A673 (cell line): ENCODE results near the gene C6orf15. TPM values are rescaled to one million over a fixed set of nuclear protein-coding genes. Genes with fewer than 3 reads are reported as not detected.
A peak's percentile ranks its signal among the peaks of the same experiment; 100 is the strongest.

Experiments used
- Bru-seq: library from RNA; stranded (reverse); fragments of 400-500 nt; gene quantifications from one replicate; lab custom pipeline; 2021; lab: Mats Ljungman, UMichigan
- BruChase-seq, 2 experiments: library from RNA; stranded (reverse); fragments of 400-500 nt; gene quantifications; one replicate each; lab custom pipeline; 2021; lab: Mats Ljungman, UMichigan
- BruUV-seq: library from RNA; stranded (reverse); fragments of 400-500 nt; replicated peaks from 2 replicates; lab custom pipeline; 2021; lab: Mats Ljungman, UMichigan
- CTCF ChIA-PET: fragments of 300-600 bp; sonication (Branson Sonifier 250); formaldehyde crosslinking; loops from one replicate; lab custom pipeline; 2022; ENCODE audit warnings: antibody characterized with exemption; lab: Charles Lee
- POLR2A ChIA-PET: fragments of 300-600 bp; sonication (Branson Sonifier 250); formaldehyde crosslinking; loops from one replicate; lab custom pipeline; 2022; ENCODE audit warnings: antibody characterized with exemption; ENCODE audit not compliant: low non-redundant PET; lab: Charles Lee
- DNase-seq: peaks from one replicate; pipeline ENCODE4 v3.0.0-alpha.2; 2015; ENCODE audit warnings: low spot score
- H3K27ac ChIP-seq: fragments of 200-600 bp; sonication (generic); 2 replicates; pipeline ENCODE4 v1.5.1; 2016; ENCODE audit warnings: mixed run types, low read depth, mild to moderate bottlenecking, mixed read lengths, antibody characterized with exemption, low read length; ENCODE audit not compliant: poor library complexity, severe bottlenecking
- H3K27me3 ChIP-seq: fragments of 200-600 bp; sonication (generic); replicated peaks from 2 replicates; pipeline ENCODE4 v1.6.1; 2017; ENCODE audit warnings: mixed run types, low read depth, mild to moderate bottlenecking, mixed read lengths, antibody characterized with exemption, low read length; ENCODE audit not compliant: insufficient read depth, poor library complexity
- H3K36me3 ChIP-seq: fragments of 200-600 bp; sonication (generic); 2 replicates; pipeline ENCODE4 v1.6.1; 2016; ENCODE audit warnings: mixed run types, mild to moderate bottlenecking, mixed read lengths, antibody characterized with exemption, low read length; ENCODE audit not compliant: insufficient read depth, poor library complexity, severe bottlenecking
- H3K4me1 ChIP-seq: fragments of 200-600 bp; sonication (generic); 2 replicates; pipeline ENCODE4 v1.6.1; 2017; ENCODE audit warnings: mixed run types, mild to moderate bottlenecking, mixed read lengths, antibody characterized with exemption, low read length; ENCODE audit not compliant: insufficient read depth, poor library complexity, severe bottlenecking
- H3K4me3 ChIP-seq: fragments of 200-600 bp; sonication (generic); 2 replicates; pipeline ENCODE4 v1.5.1; 2016; ENCODE audit warnings: low read depth, mixed run types, mild to moderate bottlenecking, mixed read lengths, low read length; ENCODE audit not compliant: poor library complexity, severe bottlenecking
- H3K9me3 ChIP-seq: fragments of 200-600 bp; sonication (generic); 2 replicates; pipeline ENCODE4 v1.6.1; 2016; ENCODE audit warnings: mixed run types, low read depth, mild to moderate bottlenecking, mixed read lengths, antibody characterized with exemption, low read length; ENCODE audit not compliant: poor library complexity, severe bottlenecking
- EZH2 ChIP-seq: fragments of 200-600 bp; sonication (generic); IDR thresholded peaks from 2 replicates; pipeline ENCODE4 v1.6.1; 2017; ENCODE audit warnings: borderline replicate concordance, low read depth, mild to moderate bottlenecking, mixed read lengths, antibody characterized with exemption, low read length; ENCODE audit not compliant: poor library complexity, severe bottlenecking
- intact Hi-C: fragments of 100-400 bp; cut with micrococcal nuclease; formaldehyde crosslinking; loops from one replicate; pipeline ENCODE4 v1.10.0; 2022; ENCODE audit not compliant: unreplicated experiment
- long read RNA-seq: library from polyadenylated mRNA; stranded (forward); transcript quantifications from one replicate; pipeline ENCODE4 v2.0.0, GENCODE V29; 2022
- total RNA-seq: library from RNA; stranded (reverse); gene quantifications from 2 replicates; pipeline ENCODE4 v1.2.3, GENCODE V29; 2021
- TF ChIP-seq, protein P1 (sequence below): fragments of 300-800, 200-600 bp; sonication (generic); conservative IDR thresholded peaks from 2 replicates; pipeline ENCODE4 v1.5.1; 2017; ENCODE audit warnings: low read depth, mild to moderate bottlenecking, antibody characterized with exemption, low read length, moderate library complexity, mixed read lengths

Gene C6orf15
- total RNA-seq: not detected in 2 replicates
- Bru-seq, nascent RNA: not detected
- not detected for BruChase-seq, experiment 1, labeled RNA remaining after a 2-hour chase
- not detected for BruChase-seq, experiment 2, labeled RNA remaining after a 6-hour chase
- long read RNA-seq: 0 reads

DNA sequence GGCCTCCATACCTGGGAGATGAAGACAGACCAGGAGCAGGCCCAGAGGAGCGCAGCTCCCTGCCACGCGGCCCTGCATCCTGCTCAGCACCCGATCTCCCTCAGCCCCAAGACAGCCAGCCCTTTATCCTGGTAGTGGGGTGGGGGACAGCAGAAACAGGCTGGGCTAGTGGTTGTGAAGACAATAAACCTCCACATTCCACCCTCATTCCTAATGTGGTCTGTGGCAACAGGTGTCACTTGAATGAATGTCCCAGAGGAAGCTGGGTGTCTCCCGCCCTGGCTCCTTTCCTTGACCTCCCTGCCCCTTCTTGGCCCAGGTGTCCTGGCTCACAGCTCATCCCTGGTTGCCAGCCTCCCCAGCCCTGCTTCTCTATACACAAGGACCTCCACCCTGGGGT, at the start of gene C6orf15:
C6orf15 (minus strand) TSS at position 98 of the 400 bp plus-strand sequence; CDS start at position 78, 20 bp downstream.
- DNase-seq: no peak
- Histone ChIP-seq H3K4me1 (peaks cover 6% of the 10 kb centered on the region), H3K9me3 (no peaks in the 10 kb centered on the region), H3K27me3 (no peaks in the 10 kb centered on the region), H3K4me3 (no peak within 1 kb of the TSS), H3K36me3 (no peaks in the 10 kb centered on the region), H3K27ac (no peak within 1 kb of the TSS)
- POLR2A ChIA-PET: no interaction called here
- intact Hi-C loops: no loop called here
- no peak for TF ChIP-seq EZH2
- TF ChIP-seq, protein P1, sequence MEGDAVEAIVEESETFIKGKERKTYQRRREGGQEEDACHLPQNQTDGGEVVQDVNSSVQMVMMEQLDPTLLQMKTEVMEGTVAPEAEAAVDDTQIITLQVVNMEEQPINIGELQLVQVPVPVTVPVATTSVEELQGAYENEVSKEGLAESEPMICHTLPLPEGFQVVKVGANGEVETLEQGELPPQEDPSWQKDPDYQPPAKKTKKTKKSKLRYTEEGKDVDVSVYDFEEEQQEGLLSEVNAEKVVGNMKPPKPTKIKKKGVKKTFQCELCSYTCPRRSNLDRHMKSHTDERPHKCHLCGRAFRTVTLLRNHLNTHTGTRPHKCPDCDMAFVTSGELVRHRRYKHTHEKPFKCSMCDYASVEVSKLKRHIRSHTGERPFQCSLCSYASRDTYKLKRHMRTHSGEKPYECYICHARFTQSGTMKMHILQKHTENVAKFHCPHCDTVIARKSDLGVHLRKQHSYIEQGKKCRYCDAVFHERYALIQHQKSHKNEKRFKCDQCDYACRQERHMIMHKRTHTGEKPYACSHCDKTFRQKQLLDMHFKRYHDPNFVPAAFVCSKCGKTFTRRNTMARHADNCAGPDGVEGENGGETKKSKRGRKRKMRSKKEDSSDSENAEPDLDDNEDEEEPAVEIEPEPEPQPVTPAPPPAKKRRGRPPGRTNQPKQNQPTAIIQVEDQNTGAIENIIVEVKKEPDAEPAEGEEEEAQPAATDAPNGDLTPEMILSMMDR: no peak
- CTCF ChIA-PET: no interaction called here
- no TSS peak for BruUV-seq

DNA sequence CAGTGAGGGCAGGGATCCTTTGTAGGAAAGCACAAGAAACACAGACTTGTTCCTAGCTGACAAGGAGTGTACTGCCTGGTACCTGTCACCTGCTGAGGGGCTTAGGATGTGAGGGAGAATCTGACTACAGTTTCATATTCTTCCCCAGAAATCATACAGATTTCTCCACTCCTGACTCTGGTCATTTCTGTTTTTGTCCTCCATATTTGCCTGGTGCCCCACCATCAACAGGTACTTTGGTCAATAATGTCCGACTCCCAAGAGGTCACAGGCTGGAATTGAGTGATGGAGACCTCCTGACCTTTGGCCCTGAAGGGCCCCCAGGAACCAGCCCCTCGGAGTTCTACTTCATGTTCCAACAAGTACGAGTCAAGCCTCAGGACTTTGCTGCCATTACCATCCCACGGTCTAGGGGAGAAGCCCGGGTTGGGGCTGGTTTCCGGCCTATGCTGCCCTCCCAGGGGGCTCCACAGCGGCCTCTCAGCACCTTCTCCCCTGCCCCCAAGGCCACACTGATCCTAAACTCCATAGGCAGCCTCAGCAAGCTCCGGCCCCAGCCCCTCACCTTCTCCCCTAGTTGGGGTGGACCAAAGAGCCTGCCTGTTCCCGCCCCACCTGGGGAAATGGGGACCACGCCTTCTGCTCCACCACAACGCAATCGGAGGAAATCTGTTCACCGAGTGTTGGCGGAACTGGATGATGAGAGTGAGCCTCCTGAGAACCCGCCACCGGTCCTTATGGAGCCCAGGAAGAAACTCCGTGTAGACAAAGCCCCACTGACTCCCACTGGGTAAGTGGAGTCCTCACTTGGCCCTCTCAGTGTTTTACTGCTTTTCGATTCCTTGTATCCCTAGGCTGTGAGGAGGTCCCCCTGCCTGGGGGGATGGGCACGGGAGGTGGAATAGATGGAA, 49.1 kb upstream of the C6orf15 start:
- no peak overlapping the region for H3K4me3 ChIP-seq
- ChIA-PET CTCF (no interaction called here), POLR2A (no interaction called here)
- no peak for TF ChIP-seq EZH2
- TF ChIP-seq, protein P1: no peak
- intact Hi-C loops: no loop called here
- no peak for DNase-seq
- H3K27me3 ChIP-seq: no peaks in the 10 kb centered on the region
- BruUV-seq: no TSS peak
- no peak overlapping the region for H3K27ac ChIP-seq
- H3K9me3 ChIP-seq: no peaks in the 10 kb centered on the region
- peaks cover 21% of the 10 kb centered on the region for H3K36me3 ChIP-seq
- H3K4me1 ChIP-seq: peaks cover 5% of the 10 kb centered on the region

DNA sequence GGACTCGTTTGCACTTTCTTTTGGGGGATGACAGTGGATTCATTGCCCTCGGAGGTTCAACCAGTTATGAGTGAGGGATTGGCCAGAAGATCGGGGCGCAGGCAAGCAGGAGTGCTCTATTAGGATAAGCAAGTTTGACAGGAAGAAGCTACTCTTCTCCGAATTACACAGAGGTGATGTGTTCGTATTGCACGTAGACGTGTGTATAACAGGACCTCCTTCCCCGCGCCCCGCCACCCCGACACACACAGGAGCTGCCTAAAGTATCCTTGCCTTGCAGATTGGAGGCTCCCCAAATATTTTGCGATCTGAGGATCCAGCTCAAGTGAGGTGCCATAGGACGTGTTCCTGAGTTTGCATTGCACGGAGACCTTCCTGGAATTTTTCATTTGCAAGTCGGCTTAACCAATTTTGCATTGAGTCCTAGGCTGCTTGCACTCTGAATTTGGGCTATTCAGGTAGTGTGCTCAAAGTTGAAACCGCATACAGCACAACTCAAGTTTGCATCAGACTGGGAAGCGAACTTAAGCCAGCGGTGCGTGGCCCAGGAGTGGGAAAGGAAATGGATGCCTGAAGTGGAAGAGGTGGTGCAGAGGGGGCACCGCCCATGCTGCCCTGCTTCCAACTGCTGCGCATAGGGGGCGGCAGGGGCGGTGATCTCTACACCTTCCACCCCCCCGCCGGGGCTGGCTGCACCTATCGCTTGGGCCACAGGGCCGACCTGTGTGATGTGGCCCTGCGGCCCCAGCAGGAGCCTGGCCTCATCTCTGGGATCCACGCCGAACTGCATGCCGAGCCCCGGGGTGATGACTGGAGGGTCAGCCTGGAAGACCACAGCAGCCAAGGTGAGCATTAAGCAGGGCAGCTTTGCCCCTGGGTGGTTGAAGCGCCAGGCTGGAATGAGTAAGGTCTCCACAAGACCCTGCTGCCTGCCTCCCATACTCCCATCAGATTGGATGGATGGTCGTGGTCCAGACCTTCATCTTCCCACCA, 46.8 kb upstream of the C6orf15 start:
- no peak for TF ChIP-seq EZH2
- TF ChIP-seq, protein P1: no peak
- DNase-seq: peak; percentile 15
- Histone ChIP-seq H3K27ac (peak overlapping the region; percentile 28), H3K27me3 (no peaks in the 10 kb centered on the region), H3K4me3 (peak overlapping the region; percentile 61), H3K9me3 (no peaks in the 10 kb centered on the region), H3K36me3 (peaks cover 37% of the 10 kb centered on the region), H3K4me1 (peaks cover 5% of the 10 kb centered on the region)
- ChIA-PET CTCF (interaction anchor here (0.6 to 1.0 kb wide), 2 partner anchors 27 to 208 kb away, joined by 3 read pairs; no protein-coding TSS in a partner anchor), POLR2A (interaction anchor here (0.5 to 1.2 kb wide), 3 partner anchors 12 to 98 kb away, joined by 3 to 4 read pairs (median 4); no protein-coding TSS in a partner anchor)
- BruUV-seq: TSS peak; percentile 35
- intact Hi-C loops: no loop called here
